K562 (cell line): ENCODE data around the gene FTL. TPM values are rescaled to one million over a fixed set of nuclear protein-coding genes. Genes with fewer than 3 reads are reported as not detected.

Experiments used
- CBX5 ChIP-seq: IDR thresholded peaks from 2 replicates; pipeline ENCODE4 v1.6.1; 2014; ENCODE audit warnings: low read depth, borderline replicate concordance
- JUNB ChIP-seq: fragments of 450-650 bp; formaldehyde crosslinking; conservative IDR thresholded peaks from 2 replicates; pipeline ENCODE4 v1.4.0; 2020; ENCODE audit warnings: mild to moderate bottlenecking
- NFE2L1 ChIP-seq: fragments of 450-650 bp; IDR thresholded peaks from 2 replicates; pipeline ENCODE4 v1.6.1; 2016; ENCODE audit warnings: missing genetic modification characterization, low read depth, mild to moderate bottlenecking, missing compliant biosample characterization, moderate library complexity, borderline replicate concordance
- NR2C1 ChIP-seq, 2 experiments: fragments of 450-650 bp; IDR thresholded peaks; 2 replicates each; pipeline ENCODE4 v1.6.1; 2017; ENCODE audit warnings: mild to moderate bottlenecking in 2 of 2, antibody characterized with exemption in 1 of 2, inconsistent platforms in 1 of 2, missing compliant biosample characterization in 1 of 2, missing genetic modification characterization in 1 of 2
- PYGO2 ChIP-seq: fragments of 450-650 bp; IDR thresholded peaks from 2 replicates; pipeline ENCODE4 v1.6.1; 2016; ENCODE audit warnings: mild to moderate bottlenecking, missing genetic modification characterization, moderate library complexity, missing compliant biosample characterization
- SIN3B ChIP-seq: fragments of 450-650 bp; IDR thresholded peaks from 2 replicates; pipeline ENCODE4 v1.6.1; 2017; ENCODE audit warnings: low read depth, mild to moderate bottlenecking, moderate library complexity
- SMARCA5 ChIP-seq: fragments of 450-650 bp; IDR thresholded peaks from 2 replicates; pipeline ENCODE4 v1.6.1; 2016
- SOX6 ChIP-seq: fragments of 450-650 bp; IDR thresholded peaks from 2 replicates; pipeline ENCODE4 v1.6.1; 2014; ENCODE audit warnings: mild to moderate bottlenecking
- ZBTB17 ChIP-seq: fragments of 450-650 bp; formaldehyde crosslinking; IDR thresholded peaks from 2 replicates; pipeline ENCODE4 v1.4.0; 2020; ENCODE audit warnings: mild to moderate bottlenecking
- ZNF324 ChIP-seq: fragments of 250-450 bp; sonication (Bioruptor Pico); IDR thresholded peaks from 2 replicates; pipeline ENCODE4 v1.4.0; 2020; ENCODE audit warnings: mild to moderate bottlenecking
- ZNF79 ChIP-seq: fragments of 250-450 bp; sonication (Bioruptor Pico); IDR thresholded peaks from 2 replicates; pipeline ENCODE4 v1.4.0; 2020; ENCODE audit warnings: low read depth, mild to moderate bottlenecking, moderate library complexity
- polyA plus RNA-seq, 8 experiments: library from polyadenylated mRNA; depleted of rRNA in 4 of 8; stranded (reverse) in 5 of 8; unstranded in 3 of 8; fragments of >200 nt; fragmentation: Nextera tagmentation in 2 of 8; fragmentation: Illumina TruSeq in 1 of 8; extraction: Ambion mirVana in 2 of 8; extraction: Trizol in 1 of 8; gene quantifications; 2 replicates each; pipeline versions ENCODE4 v1.2.1 to v1.2.3, GENCODE V29; 2011 to 2014; ENCODE audit warnings: inconsistent platforms in 1 of 8, missing spikeins in 1 of 8
- total RNA-seq, 7 experiments: library from RNA; depleted of rRNA in 6 of 7; stranded (reverse); fragments of >200 nt in 6 of 7; fragmentation: Illumina TruSeq in 2 of 7; extraction: Trizol in 2 of 7; gene quantifications; 2 replicates each; pipeline versions ENCODE4 v1.2.1 to v1.2.3, GENCODE V29; 2011 to 2021; ENCODE audit warnings: low replicate concordance in 1 of 7
- TF ChIP-seq, protein P1 (sequence below): sonication (generic); formaldehyde crosslinking; IDR thresholded peaks from 2 replicates; pipeline ENCODE4 v1.8.0; 2022; ENCODE audit warnings: missing genetic modification reagents, mild to moderate bottlenecking, borderline replicate concordance
- TF ChIP-seq, protein P2 (sequence below): sonication (generic); formaldehyde crosslinking; IDR thresholded peaks from 2 replicates; pipeline ENCODE4 v1.8.0; 2022; ENCODE audit warnings: mild to moderate bottlenecking, missing genetic modification reagents
- TF ChIP-seq, protein P3 (sequence below), 2 experiments: IDR thresholded peaks in 1 of 2; conservative IDR thresholded peaks in 1 of 2; 2 replicates each; pipeline ENCODE4 v1.6.1; 2016; ENCODE audit warnings: low read depth in 2 of 2, mild to moderate bottlenecking in 1 of 2, missing compliant biosample characterization in 1 of 2, missing genetic modification characterization in 1 of 2, moderate library complexity in 1 of 2
- TF ChIP-seq, protein P4 (sequence below): fragments of 250-450 bp; sonication (Bioruptor Pico); IDR thresholded peaks from 2 replicates; pipeline ENCODE4 v1.4.0; 2020; ENCODE audit warnings: mild to moderate bottlenecking, moderate library complexity, borderline replicate concordance

Gene FTL
- total and polyA plus RNA-seq, 9 of the 15 experiments (the other 6 are each of a cell fraction or from before 2014, with no cell fraction given) = 1,231 to 27,415 (median 3,965) TPM

DNA sequence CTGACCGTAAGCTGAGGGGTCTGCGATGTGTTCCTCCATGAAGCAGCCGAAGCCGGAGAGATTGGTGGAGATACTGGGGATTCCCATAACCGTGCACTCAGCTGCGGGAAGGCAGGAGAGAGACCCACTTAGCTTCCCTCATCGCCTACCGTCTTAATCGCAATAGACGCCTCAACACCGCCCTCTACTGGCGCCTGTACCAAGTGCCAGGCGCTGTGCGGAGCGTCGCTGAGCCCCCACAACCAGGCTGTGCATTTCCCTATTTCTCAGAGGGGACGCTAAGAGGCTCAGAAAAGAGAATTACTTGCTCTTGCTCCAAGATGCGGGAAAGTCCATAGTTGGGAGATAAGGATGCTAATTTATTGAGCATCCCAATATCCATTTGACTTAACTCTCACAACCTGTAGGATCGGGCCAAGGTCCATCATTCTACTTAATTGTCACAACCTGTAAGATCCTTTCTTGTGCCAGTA is 5.8 kb downstream of the FTL start (continued):
- no peak for TF ChIP-seq SIN3B
- TF ChIP-seq, protein P1, sequence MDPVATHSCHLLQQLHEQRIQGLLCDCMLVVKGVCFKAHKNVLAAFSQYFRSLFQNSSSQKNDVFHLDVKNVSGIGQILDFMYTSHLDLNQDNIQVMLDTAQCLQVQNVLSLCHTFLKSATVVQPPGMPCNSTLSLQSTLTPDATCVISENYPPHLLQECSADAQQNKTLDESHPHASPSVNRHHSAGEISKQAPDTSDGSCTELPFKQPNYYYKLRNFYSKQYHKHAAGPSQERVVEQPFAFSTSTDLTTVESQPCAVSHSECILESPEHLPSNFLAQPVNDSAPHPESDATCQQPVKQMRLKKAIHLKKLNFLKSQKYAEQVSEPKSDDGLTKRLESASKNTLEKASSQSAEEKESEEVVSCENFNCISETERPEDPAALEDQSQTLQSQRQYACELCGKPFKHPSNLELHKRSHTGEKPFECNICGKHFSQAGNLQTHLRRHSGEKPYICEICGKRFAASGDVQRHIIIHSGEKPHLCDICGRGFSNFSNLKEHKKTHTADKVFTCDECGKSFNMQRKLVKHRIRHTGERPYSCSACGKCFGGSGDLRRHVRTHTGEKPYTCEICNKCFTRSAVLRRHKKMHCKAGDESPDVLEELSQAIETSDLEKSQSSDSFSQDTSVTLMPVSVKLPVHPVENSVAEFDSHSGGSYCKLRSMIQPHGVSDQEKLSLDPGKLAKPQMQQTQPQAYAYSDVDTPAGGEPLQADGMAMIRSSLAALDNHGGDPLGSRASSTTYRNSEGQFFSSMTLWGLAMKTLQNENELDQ (CRISPR knock-in tag) = no peak
- TF ChIP-seq ZNF79 = no peak
- no peak for TF ChIP-seq NFE2L1 (tag)
- no peak for TF ChIP-seq SMARCA5
- TF ChIP-seq ZBTB17 (CRISPR knock-in tag) = 0 out of 2 replicates have a peak, but pooled peaks have one; percentile 13
- TF ChIP-seq, protein P2, sequence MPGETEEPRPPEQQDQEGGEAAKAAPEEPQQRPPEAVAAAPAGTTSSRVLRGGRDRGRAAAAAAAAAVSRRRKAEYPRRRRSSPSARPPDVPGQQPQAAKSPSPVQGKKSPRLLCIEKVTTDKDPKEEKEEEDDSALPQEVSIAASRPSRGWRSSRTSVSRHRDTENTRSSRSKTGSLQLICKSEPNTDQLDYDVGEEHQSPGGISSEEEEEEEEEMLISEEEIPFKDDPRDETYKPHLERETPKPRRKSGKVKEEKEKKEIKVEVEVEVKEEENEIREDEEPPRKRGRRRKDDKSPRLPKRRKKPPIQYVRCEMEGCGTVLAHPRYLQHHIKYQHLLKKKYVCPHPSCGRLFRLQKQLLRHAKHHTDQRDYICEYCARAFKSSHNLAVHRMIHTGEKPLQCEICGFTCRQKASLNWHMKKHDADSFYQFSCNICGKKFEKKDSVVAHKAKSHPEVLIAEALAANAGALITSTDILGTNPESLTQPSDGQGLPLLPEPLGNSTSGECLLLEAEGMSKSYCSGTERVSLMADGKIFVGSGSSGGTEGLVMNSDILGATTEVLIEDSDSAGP (CRISPR knock-in tag) = no peak
- TF ChIP-seq CBX5 = no peak
- no peak for TF ChIP-seq PYGO2 (tag)
- TF ChIP-seq, protein P3, sequence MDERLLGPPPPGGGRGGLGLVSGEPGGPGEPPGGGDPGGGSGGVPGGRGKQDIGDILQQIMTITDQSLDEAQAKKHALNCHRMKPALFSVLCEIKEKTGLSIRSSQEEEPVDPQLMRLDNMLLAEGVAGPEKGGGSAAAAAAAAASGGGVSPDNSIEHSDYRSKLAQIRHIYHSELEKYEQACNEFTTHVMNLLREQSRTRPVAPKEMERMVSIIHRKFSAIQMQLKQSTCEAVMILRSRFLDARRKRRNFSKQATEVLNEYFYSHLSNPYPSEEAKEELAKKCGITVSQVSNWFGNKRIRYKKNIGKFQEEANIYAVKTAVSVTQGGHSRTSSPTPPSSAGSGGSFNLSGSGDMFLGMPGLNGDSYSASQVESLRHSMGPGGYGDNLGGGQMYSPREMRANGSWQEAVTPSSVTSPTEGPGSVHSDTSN (CRISPR knock-in tag; IDR thresholded peaks at IDR 0.05; ENCODE audit: low read depth) = no peak
- TF ChIP-seq, protein P3 (tag; conservative IDR thresholded peaks at IDR 0.05; ENCODE audit: low read depth) = no peak
- TF ChIP-seq JUNB (CRISPR knock-in tag) = no peak
- TF ChIP-seq ZNF324 (CRISPR knock-in tag) = no peak
- TF ChIP-seq, protein P4, sequence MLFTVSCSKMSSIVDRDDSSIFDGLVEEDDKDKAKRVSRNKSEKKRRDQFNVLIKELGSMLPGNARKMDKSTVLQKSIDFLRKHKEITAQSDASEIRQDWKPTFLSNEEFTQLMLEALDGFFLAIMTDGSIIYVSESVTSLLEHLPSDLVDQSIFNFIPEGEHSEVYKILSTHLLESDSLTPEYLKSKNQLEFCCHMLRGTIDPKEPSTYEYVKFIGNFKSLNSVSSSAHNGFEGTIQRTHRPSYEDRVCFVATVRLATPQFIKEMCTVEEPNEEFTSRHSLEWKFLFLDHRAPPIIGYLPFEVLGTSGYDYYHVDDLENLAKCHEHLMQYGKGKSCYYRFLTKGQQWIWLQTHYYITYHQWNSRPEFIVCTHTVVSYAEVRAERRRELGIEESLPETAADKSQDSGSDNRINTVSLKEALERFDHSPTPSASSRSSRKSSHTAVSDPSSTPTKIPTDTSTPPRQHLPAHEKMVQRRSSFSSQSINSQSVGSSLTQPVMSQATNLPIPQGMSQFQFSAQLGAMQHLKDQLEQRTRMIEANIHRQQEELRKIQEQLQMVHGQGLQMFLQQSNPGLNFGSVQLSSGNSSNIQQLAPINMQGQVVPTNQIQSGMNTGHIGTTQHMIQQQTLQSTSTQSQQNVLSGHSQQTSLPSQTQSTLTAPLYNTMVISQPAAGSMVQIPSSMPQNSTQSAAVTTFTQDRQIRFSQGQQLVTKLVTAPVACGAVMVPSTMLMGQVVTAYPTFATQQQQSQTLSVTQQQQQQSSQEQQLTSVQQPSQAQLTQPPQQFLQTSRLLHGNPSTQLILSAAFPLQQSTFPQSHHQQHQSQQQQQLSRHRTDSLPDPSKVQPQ (CRISPR knock-in tag) = no peak
- TF ChIP-seq SOX6 = 0 out of 2 replicates have a peak, but pooled peaks have one; percentile 15
- TF ChIP-seq NR2C1 (IDR thresholded peaks at IDR 0.05) = no peak
- TF ChIP-seq NR2C1 (tag; IDR thresholded peaks at IDR 0.05) = no peak
